ENCODE results near the gene TOMM7.

Gene TOMM7

DNA sequence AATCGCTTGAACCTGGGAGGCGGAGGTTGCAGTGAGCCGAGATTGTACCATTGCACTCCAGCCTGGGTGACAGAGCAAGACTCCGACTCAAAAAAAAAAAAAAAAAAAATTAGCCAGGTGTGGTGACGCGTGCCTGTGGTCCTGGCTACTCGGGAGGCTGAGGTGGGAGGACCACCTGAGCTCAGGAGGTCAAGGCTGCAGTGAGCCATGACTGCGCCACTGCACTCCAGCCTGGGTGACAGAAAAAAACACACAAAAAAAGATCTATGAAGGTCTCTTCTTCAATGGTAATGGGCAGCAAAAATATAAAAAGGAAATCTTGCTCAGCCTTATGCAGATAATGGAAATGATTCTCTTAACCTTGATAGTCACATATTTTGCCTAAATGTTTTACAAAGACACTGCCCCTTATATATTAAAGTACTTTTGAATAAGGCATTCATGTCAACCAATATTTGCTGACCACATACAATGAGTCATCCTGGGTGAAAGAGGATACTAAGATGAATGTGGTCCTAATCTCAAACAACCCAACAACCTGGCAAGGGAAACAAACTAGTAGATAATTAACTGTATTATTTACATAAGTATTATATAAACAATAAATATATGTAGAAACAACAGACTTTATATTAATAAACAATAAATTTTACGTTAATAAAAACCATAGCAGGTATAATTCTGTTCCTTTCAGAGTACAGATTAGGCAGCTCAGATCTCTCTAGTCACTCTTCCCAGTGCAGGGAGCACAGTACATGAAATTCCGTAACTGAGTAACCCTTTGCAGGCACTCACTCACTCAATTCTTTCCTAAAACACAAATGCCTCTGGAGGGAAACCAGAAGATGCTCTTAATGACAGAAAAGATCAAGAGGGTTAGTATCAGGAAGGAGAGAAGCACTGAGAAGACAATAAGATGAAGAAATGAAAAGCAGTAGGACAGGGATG, 8.1 kb downstream of the TOMM7 start:
- no peaks in the 10 kb centered on the region; the same call in 1 of the 2 replicates for H3K4me1 ChIP-seq (ENCODE audit: control insufficient read depth, low read length)
- H3K79me2 ChIP-seq (ENCODE audit: control insufficient read depth, low read length): peaks cover 29% of the 10 kb centered on the region
- no peak for TF ChIP-seq EZH2phosphoT487 (IDR thresholded peaks at IDR 0.05; ENCODE audit: borderline replicate concordance, low read length)
- TF ChIP-seq, protein P1, sequence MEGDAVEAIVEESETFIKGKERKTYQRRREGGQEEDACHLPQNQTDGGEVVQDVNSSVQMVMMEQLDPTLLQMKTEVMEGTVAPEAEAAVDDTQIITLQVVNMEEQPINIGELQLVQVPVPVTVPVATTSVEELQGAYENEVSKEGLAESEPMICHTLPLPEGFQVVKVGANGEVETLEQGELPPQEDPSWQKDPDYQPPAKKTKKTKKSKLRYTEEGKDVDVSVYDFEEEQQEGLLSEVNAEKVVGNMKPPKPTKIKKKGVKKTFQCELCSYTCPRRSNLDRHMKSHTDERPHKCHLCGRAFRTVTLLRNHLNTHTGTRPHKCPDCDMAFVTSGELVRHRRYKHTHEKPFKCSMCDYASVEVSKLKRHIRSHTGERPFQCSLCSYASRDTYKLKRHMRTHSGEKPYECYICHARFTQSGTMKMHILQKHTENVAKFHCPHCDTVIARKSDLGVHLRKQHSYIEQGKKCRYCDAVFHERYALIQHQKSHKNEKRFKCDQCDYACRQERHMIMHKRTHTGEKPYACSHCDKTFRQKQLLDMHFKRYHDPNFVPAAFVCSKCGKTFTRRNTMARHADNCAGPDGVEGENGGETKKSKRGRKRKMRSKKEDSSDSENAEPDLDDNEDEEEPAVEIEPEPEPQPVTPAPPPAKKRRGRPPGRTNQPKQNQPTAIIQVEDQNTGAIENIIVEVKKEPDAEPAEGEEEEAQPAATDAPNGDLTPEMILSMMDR (IDR thresholded peaks at IDR 0.05; ENCODE audit: low read depth, low read length, poor library complexity, severe bottlenecking): no peak
- H3K4me3 ChIP-seq (ENCODE audit: low read length): no peak overlapping the region
- no peaks in the 10 kb centered on the region for H3K27me3 ChIP-seq (ENCODE audit: control insufficient read depth, low read length)
- H3K9me2 ChIP-seq (replicated peaks; ENCODE audit: control insufficient read depth, low read length): no peaks in the 10 kb centered on the region
- H3K27ac ChIP-seq (ENCODE audit: low read depth, low read length): no peak overlapping the region
- H3K9me3 ChIP-seq (ENCODE audit: control insufficient read depth, insufficient read depth, low read length): no peaks in the 10 kb centered on the region
- H4K20me1 ChIP-seq (ENCODE audit: control insufficient read depth, insufficient read depth, low read depth, low read length): no peaks in the 10 kb centered on the region
- H3F3A ChIP-seq (ENCODE audit: control insufficient read depth, insufficient read depth): peaks cover 2% of the 10 kb centered on the region; the same call in 1 of the 2 replicates
- H3K36me3 ChIP-seq (ENCODE audit: control insufficient read depth, low read length): peaks cover 72% of the 10 kb centered on the region
- no peak overlapping the region for H3K4me2 ChIP-seq (ENCODE audit: low read length)

GRCh38 chr7:22812353-22812752, 10.3 kb downstream of the TOMM7 start:
- Histone ChIP-seq H3K79me2 (ENCODE audit: control insufficient read depth, low read length) (peaks cover 15% of the 10 kb centered on the region), H3K4me1 (ENCODE audit: control insufficient read depth, low read length) (no peaks in the 10 kb centered on the region), H3K36me3 (ENCODE audit: control insufficient read depth, low read length) (peaks cover 57% of the 10 kb centered on the region), H3K27me3 (ENCODE audit: control insufficient read depth, low read length) (no peaks in the 10 kb centered on the region), H4K20me1 (ENCODE audit: control insufficient read depth, insufficient read depth, low read depth, low read length) (no peaks in the 10 kb centered on the region), H3K9me3 (ENCODE audit: control insufficient read depth, insufficient read depth, low read length) (no peaks in the 10 kb centered on the region), H3F3A (ENCODE audit: control insufficient read depth, insufficient read depth) (peaks cover 2% of the 10 kb centered on the region; the same call in 1 of the 2 replicates), H3K4me2 (ENCODE audit: low read length) (no peak overlapping the region), H3K9me2 (replicated peaks; ENCODE audit: control insufficient read depth, low read length) (no peaks in the 10 kb centered on the region), H3K4me3 (ENCODE audit: low read length) (no peak overlapping the region), H3K27ac (ENCODE audit: low read depth, low read length) (no peak overlapping the region)
- TF ChIP-seq, protein P1 (IDR thresholded peaks at IDR 0.05; ENCODE audit: low read depth, low read length, poor library complexity, severe bottlenecking): no peak
- no peak for TF ChIP-seq EZH2phosphoT487 (IDR thresholded peaks at IDR 0.05; ENCODE audit: borderline replicate concordance, low read length)

GRCh38 chr7:22811746-22812280, 10.8 kb downstream of the TOMM7 start:
- no peak for TF ChIP-seq EZH2phosphoT487 (IDR thresholded peaks at IDR 0.05; ENCODE audit: borderline replicate concordance, low read length)
- TF ChIP-seq, protein P1 (IDR thresholded peaks at IDR 0.05; ENCODE audit: low read depth, low read length, poor library complexity, severe bottlenecking): no peak
- peaks cover 15% of the 10 kb centered on the region for H3K79me2 ChIP-seq (ENCODE audit: control insufficient read depth, low read length)
- peaks cover 2% of the 10 kb centered on the region; the same call in 1 of the 2 replicates for H3F3A ChIP-seq (ENCODE audit: control insufficient read depth, insufficient read depth)
- no peak overlapping the region for H3K27ac ChIP-seq (ENCODE audit: low read depth, low read length)
- peaks cover 52% of the 10 kb centered on the region for H3K36me3 ChIP-seq (ENCODE audit: control insufficient read depth, low read length)
- no peaks in the 10 kb centered on the region for H4K20me1 ChIP-seq (ENCODE audit: control insufficient read depth, insufficient read depth, low read depth, low read length)
- no peak overlapping the region for H3K4me3 ChIP-seq (ENCODE audit: low read length)
- no peaks in the 10 kb centered on the region for H3K4me1 ChIP-seq (ENCODE audit: control insufficient read depth, low read length)
- H3K27me3 ChIP-seq (ENCODE audit: control insufficient read depth, low read length): no peaks in the 10 kb centered on the region
- H3K9me2 ChIP-seq (replicated peaks; ENCODE audit: control insufficient read depth, low read length): no peaks in the 10 kb centered on the region
- no peaks in the 10 kb centered on the region for H3K9me3 ChIP-seq (ENCODE audit: control insufficient read depth, insufficient read depth, low read length)
- H3K4me2 ChIP-seq (ENCODE audit: low read length): no peak overlapping the region

Data from DOHH2 (cell line).